Pons (tissue), 1 donor: ENCODE data around the gene CCDC34.

Source experiments
- DNase-seq: peaks from one replicate; pipeline ENCODE4 v3.0.0-alpha.2; 2016; ENCODE audit warnings: low spot score

CCDC34 gene

DNA sequence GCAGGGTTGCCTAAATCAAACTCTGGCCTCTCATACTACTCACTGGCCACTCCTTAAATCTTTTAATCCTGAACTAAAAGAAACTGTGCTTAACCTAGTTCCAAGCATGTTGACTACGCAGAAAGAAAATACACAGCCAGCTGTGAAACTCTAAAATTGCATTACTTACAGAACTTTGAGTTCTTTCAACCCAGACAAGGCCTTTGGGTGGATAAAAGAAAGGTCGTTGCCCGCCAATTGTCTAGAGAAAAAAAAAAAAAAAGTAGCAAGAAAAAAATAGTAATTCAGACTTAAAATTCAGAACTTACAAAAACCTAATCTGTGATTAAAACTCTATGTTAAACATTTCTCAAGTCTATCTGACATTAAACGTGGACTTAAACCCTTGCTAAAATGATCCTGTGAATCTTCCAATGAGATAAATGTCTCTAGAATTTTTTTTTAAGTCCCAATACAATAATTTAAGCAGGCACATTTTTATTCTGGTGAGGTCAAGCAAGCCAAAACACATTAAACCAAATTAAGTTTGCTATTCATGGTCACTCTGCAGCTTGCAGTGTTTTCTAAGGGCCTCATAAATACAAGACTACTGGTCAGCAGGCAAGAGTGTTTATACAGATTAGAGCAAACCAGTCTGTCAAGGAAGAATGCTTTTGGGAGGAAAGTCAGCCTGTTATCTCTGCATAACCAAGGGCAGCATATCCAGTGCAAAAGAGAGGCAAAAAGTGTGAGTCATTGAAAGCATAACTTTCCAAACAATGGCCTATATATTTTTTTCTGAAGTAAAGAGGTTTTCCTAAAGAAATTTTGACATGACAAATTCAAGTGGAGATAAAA, 29.5 kb upstream of the CCDC34 start:
- no peak for DNase-seq

- DNase-seq, result no peak
These were observed 28.5 kb upstream of the CCDC34 start for GRCh38 chr11:27391331-27392015.

DNA sequence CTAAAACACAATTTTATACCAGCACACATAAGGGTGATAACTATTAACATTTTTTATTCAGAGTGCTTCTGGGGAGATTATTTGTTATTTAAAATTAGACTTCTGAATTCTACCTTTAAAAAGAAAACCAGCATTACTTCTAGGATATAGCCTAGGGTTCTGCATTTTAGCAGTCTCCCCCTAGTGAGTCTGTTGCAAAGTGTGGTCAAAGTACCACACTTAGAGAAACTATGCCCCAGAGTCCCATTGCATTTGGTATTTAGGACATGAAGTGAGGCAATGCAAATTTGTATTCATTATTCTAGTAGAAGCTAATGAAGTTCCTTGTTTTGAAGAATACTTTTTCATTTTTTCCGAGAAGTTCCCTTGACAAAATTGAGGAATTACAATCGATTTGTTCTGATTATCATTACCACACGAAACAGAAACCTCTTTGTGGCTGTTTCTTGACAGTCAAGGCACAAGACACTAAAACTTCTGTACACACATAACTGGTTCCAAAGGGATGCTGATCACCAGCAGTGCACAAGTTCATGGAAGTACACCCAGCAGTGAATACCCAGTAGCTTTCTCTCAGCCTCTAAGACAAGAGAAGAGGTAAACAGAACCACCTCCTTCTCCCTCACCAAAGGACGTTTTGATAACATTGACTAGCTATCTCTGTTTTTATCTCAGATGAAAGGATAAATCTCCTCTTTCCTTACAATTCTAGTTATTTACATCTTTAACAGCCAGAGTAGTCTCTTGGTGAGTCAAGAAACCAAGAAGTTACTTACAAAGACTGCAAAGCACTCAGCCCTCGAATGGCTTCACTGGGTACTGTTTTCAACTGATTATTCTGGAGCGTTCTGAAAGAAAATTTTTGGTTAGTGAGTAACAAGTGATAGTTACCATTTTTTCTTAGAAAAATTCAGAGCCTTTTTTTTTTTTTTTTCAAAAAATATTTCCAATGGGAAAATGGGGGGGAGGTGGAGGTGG, 27.6 kb upstream of the CCDC34 start:
- no peak for DNase-seq

DNA sequence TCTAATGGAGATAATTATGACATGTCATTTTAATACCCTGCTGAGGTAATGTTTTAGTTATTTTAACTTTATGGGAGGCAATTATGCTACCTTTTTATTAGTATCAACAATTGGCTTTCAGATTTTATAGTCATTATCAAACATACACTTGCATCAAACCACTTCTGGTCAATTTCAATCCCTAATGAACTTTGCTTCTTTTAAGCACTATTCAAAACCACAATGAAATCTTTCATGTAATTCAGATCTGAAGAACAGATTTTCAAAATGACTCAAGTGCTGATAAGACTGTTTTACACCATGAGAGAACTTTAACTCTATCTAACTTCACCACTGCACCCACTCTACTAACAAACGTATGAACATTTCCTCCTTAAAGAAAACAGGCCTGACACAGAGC, 25.9 kb upstream of the CCDC34 start:
- DNase-seq, result no peak

GRCh38 chr11:27388001-27388400, 25.0 kb upstream of the CCDC34 start:
- no peak for DNase-seq

GRCh38 chr11:27387362-27387761, 24.3 kb upstream of the CCDC34 start:
- no peak for DNase-seq

DNA sequence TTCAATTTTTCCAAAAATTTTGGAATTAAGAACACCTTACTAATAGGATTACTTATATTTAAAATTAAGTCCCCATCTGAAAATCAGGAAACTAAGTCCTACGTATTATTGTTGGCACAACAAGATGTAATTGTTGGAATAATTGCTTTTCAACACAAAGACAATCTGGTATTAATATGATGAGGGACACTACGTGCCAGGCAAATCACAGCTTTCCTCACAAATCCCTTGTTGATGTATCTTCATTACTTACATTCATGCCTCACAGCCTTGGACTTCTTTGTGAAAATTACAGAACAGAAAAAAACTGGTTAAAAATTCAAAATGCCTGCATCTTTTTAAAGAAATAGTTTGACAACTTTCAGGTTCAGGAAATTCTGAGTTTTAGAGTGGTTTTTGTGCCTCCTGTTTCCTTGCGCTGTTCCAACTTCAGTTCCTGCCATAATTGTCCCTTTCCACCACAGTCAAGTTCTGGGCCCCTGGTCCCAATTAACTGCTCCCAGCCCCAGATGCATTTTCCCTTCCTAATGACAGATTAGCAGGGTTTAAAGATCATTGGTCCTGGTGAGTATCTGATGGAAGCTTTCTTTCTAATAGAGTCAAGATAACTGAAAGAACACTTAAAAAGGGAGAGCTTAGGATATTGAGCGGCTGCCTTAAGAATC, 23.3 kb upstream of the CCDC34 start:
- DNase-seq, result no peak

DNA sequence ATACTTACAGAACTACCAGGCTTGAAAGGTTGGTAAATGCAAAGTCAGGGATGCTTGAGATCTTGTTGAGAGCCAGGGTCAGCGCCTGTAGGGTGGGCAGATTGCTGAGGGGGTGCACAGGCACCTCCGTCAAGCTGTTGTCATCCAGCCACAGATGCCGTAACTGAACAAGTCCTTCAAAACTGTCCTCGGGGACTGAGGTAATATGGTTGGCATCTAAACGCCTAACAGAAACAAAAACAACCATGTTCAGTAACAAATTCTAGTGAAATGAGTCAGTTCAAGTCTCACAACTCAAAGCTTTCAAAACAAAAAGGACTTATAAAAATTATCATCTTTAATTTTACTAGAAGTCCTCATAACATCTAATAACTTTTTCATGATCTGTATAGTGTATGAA, 22.2 kb upstream of the CCDC34 start:
- no peak for DNase-seq

- DNase-seq, result no peak
These were observed 21.2 kb upstream of the CCDC34 start for GRCh38 chr11:27384227-27384626.

GRCh38 chr11:27383645-27384044, 20.6 kb upstream of the CCDC34 start:
- DNase-seq, result no peak

GRCh38 chr11:27381238-27381666, 18.2 kb upstream of the CCDC34 start:
- DNase-seq, result no peak

DNA sequence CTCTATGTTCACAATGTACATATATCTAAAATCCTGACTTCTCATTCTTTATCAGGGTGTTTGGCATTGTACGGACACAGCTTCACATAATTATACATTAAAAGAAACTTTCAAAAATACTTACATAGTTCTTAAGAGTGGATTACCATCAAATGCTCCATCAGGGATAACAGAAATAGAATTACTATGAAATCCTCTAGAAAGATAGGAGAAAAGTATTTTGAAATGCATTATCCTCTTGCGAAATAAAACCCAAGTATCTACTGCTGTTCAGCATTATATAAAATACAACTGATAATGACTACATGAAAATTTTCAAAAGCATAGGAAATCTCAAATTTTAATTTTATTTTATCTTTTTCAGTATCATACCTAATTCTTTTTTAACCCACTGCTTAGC, 17.8 kb upstream of the CCDC34 start:
- no peak for DNase-seq

GRCh38 chr11:27379449-27379848, 16.4 kb upstream of the CCDC34 start:
- no peak for DNase-seq

DNA sequence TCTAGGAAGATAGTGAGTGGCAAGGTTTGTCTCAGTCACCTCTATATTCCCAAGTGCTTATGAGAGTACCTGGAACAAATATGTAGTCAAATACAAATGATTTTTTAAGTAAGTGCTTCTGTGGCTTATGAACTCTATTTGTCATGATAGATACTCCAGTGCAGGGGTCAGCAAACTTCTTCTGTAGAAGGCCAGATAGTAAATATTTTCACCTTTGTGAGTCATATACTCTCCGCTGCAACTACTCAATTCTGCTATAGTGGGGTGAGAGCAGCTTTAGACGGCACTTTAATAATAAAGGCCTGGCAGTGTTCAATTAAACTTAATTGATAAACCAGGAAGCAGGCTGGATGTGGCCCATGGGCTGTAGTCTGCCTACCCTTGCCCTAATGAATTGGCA, 12.4 kb upstream of the CCDC34 start:
- no peak for DNase-seq

GRCh38 chr11:27373856-27374602, 11.0 kb upstream of the CCDC34 start:
- DNase-seq, result no peak

- no peak for DNase-seq
These were observed 10.4 kb upstream of the CCDC34 start for GRCh38 chr11:27373392-27373791.

GRCh38 chr11:27372164-27372563, 9.1 kb upstream of the CCDC34 start:
- no peak for DNase-seq

DNA sequence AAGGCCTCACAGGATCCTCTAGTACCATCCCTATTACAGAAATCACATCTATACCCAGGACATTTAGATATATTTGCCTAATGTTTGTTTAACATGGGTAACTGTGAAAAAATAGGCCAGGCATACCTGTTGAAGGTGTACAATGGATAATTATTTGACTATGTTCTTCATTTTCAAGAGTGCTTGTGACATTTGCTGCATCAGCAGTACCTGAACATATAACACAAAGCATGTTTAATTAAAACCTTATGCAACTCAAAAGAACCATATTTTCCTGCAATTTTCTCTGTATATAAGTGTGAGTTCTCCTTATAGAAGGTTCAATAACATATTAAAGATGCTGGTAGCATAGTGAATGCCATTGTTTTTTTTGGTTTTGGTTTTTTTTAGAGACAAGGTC, 8.5 kb upstream of the CCDC34 start:
- no peak for DNase-seq

DNA sequence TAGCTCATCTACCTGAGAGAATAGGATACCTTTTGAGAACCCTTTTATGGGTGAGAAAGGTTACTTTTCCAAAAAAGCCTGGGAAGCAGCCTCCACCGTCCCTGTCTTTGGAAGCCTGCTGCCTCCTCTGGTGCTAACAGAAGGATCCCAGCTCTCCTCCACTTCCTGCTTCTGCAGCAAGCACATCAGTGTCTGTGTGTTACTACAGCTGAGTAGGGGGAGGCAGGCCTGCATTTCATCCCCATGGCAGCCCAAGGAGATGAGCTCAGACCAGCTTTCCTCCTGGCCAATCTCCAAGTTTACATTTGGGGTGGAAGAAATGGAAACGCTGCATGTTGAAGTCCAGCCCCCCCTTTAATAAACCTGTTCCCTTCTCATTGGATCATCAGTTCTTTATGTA, 7.4 kb upstream of the CCDC34 start:
- DNase-seq, result no peak

- DNase-seq, result no peak
These were observed 4.9 kb upstream of the CCDC34 start for GRCh38 chr11:27367881-27368280.

GRCh38 chr11:27363576-27364117, 632 bp upstream of the CCDC34 start:
- no peak for DNase-seq
